GM18873 (cell line): ENCODE results near the gene PRR14L.

Source experiments
- ATAC-seq: cut with Tn5 transposase; IDR thresholded peaks from one replicate; pipeline ENCODE4 v1.9.1; 2021; ENCODE audit warnings: mild to moderate bottlenecking, moderate library complexity, moderate number of reproducible peaks; ENCODE audit not compliant: unreplicated experiment, low FRiP score

PRR14L gene

DNA sequence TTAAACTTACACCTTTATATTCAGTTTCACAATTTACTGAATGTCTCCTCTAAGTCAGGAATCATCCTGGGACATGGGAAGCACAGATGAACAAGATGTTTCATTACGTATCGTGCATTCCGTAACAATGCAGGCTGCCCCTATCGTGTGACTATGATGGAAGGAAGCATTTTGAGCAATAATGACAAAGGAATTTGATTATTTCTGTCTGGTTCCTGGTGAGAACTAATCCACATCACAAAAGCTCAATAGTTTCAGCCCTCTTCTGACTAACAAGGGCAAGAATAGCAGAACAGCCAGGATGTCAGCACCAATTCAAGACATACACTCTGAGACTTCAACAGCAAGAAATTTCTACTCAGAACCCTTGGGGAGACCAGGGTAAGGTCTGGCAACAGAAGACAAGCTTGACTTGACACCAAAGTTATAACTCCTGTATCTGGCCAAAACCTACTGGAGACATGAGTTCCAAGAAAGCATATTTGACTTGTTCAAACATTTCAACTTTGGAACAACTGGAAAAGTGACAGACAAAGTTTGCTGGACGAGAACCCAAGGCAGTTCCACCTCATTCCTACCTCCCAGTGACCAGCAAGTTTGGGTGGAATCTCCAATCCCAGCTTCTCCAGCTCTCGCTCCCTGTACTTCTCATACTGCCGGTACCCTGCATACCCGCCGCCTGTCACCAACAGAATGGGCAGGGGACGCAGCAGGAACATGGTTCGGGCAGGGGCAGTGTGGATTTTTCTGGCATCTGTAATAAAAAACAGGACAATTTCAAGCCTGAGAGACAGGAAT lies 102.2 kb downstream of the PRR14L start:
- no peak for ATAC-seq

DNA sequence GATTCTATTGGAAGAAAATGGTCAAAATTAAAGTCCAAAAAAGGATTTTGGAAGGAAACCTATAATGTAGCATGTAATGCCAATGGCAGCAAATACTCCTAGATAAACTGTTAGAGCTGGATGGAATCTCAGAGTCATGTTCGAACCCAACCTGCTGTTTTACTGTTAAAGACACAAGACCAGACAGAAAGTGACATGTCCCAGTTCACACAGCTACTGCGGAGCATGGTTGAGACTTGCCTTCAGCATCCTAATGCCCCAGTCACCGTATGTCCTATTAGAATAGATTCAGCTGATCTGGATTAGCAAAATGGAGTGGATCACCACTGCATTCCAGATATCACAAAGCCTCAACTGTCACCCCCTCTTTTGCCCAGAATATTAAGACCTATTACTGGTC lies 102.9 kb downstream of the PRR14L start:
- no peak for ATAC-seq

DNA sequence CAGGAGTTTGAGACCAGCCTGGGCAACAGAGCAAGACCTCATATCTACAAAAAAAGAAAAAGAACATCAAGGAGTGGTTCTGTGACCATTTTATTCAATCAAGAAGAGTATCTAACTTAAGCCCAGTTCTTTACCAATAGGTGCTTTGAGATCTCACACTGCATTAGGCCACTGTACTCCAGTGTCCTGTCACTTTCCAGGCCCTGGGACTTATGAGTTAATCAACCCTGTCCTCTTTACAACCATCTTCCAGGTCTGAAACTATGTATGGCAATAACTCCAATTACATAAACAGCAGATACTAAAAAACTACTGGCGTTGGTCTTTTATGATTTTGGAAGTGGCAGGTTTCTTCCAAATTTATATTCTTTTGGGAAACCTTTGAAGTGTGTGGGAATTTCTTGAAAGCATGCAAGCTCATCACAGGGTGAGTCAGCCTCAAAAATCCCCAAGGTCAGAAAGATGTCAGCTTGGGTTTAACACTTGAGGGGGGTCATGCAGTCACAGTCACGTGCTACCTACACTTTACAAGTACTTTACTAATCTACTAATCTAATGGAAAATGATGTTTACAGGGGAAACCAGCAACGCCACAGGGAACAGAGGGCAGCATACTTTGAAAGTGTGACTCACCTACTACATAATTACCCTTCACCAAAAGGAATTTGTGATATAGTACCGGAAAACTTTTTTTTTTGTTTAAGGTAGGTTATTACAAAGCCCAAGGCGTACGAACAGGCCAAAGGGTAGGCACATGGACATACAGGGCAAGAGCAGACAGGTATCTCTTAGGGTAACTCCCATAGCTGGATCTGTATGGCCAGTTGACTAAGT lies 103.5 kb downstream of the PRR14L start:
- no peak for ATAC-seq

DNA sequence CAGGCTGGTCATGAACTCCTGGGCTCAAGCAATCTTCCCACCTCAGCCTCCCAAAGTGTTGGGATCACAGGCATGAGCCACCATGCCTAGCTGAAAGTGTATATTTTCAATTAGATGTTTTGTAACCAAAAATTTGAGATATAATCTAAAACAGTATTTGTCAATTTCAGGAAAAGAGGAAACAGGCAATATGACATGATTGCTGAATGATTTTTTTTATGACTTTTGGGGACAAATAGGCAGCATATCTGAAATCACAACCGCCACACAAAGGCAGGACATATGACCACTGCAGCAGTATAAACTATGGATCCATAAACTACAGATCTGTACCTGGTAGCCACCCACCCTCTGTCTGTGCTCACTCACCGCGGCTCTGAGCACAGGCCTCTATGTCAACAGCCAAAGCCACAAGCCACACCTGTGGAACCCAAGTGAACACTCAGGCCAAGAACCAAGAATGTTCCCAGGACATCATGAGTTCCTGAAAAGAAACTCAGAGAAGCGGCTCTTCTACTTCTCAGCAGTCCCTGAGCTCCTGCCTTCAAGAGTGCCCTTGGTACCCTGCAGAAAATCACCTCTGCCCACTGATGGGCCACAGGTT lies 110.4 kb downstream of the PRR14L start:
- no peak for ATAC-seq

DNA sequence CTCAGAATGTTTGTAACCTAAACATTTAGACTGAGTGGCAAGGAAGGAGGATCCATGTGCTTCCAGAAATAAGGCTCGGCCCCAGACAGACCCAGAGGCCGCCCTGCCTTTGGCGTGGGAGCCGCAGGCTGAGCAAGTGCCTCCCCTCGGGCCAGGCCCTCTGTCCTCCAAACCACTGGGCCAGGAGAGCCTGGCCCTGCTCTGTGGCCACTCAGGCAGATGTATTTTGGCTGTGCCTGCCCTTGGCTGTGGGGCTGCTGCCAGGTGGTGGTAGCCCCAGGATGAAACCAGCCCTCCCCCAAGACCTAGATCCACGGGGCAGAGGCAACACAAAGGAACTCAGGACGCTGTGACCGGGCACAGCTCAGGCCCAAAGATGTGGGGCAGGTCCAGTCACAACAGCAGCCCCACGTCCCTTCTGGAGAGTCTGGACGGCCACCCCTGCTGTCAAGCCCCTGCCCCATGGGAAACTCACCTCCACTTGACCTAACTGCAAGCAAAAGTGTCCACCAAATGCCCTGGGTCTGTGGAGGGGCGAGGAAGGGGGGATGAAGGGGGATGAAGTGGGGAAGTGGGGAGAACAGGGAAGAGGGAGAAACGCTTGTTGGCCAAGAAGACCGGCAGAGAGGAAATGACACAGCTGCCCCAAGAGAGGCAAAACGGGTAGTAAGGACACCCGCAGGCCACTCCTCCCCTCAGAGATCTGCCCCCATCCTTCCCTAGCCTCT lies 111.9 kb downstream of the PRR14L start:
- ATAC-seq = no peak

DNA sequence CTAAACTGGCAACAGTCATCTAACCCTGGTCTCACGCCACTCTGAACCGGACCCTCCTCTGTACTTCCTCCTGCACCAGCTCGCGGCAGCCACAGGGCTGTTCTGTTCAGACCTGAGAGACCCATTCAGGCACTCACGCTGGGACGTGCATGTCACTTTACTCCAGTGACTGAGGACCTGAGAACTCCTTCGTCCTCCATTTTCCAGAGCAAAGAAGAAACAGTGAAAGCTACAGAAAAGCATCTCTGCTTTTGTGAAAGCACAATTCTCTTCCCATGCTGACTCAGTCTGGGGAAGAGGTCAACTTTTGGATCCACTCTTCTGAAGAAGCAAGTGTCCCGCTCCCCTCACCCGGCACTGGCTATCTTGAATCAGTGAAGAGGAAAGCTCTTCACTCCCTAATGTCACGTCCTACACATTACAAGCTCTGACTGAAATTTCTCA lies 112.5 kb downstream of the PRR14L start:
- ATAC-seq = peak; percentile 36

DNA sequence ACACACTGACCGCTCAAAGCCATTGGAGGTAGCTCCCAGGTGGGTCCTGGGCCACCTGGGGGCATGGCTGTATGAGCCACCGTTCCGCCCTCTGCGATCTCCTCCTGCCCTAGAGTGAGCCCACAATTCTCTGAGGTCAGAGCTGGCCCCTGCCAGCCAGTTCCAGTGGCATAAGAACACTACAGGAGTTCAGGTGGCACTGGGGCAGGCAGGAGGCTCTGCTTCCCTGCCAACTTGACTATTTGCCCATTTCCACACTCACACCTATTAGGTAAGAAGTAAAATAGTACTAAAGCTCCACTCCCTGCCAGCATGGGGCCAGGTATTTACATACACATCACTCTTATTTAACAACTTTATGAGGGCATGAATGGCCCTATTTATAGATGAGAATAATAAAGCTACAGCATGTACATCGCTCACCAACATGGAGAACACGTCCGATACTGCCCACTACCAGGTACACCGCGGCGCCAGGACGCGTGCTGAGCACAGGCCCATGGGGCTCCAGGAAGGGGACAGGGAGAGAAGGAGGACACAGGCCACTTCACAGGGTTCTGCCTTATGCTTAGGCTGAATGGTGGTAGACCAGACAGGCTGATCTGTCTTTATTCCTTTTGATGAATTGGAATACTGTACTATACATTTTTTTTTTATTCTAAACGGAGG lies 114.2 kb downstream of the PRR14L start:
- ATAC-seq = no peak

DNA sequence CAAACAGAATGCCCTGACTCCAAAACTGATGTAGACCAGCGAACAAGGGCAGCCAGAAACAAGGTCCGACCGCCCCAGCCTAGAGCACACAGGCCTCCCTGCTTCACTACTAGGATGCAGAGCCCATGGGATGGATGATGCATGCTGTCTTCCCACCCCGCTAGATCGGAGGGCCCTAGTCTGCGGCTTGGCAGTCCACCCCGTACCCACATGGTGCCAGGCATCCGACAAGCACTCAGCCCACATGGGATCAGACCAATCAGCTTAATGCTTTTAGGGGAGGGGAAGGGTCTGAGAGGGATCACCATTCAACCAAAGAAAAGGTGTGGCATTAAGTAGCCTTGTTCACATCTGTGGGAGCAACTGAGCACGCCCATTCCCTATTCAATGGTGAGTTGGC lies 118.5 kb downstream of the PRR14L start:
- ATAC-seq = no peak
